Activated CD8-positive, alpha-beta memory T cell treated with anti-CD3 and anti-CD28 coated beads for 48 hours (primary cell): ENCODE data around the gene HRH3.

ENCODE experiments used
- DNase-seq, 3 experiments: peaks; one replicate each; pipeline ENCODE4 v3.0.0-alpha.2; 2020; ENCODE audit warnings: low read depth in 2 of 3, low spot score in 2 of 3

HRH3 gene

GRCh38 chr20:62216636-62217566, 3.2 kb downstream of the HRH3 start:
- no peak for DNase-seq

- DNase-seq: no peak
Measured at GRCh38 chr20:62215991-62216635, 4.0 kb downstream of the HRH3 start.

- no peak for DNase-seq
Measured at GRCh38 chr20:62215020-62215990, 4.8 kb downstream of the HRH3 start.

- DNase-seq: no peak
Measured at GRCh38 chr20:62214067-62214466, 6.0 kb downstream of the HRH3 start.

GRCh38 chr20:62212299-62212698, 7.8 kb downstream of the HRH3 start:
- DNase-seq: no peak

- DNase-seq: no peak
Measured at GRCh38 chr20:62211769-62212288, 8.2 kb downstream of the HRH3 start.

- DNase-seq: no peak
Measured at GRCh38 chr20:62211216-62211615, 8.9 kb downstream of the HRH3 start.

GRCh38 chr20:62210496-62210855, 9.6 kb downstream of the HRH3 start:
- DNase-seq: no peak

- no peak for DNase-seq
Measured at GRCh38 chr20:62209850-62210495, 10.1 kb downstream of the HRH3 start.

- DNase-seq: no peak
Measured at GRCh38 chr20:62208795-62209755, 11.0 kb downstream of the HRH3 start.

GRCh38 chr20:62208061-62208794, 11.8 kb downstream of the HRH3 start:
- no peak for DNase-seq

- DNase-seq: no peak
Measured at GRCh38 chr20:62206388-62206775, 13.7 kb downstream of the HRH3 start.

- no peak for DNase-seq
Measured at GRCh38 chr20:62205618-62206387, 14.3 kb downstream of the HRH3 start.

- DNase-seq: no peak
Measured at GRCh38 chr20:62203378-62204030, 16.6 kb downstream of the HRH3 start.

- no peak for DNase-seq
Measured at GRCh38 chr20:62202676-62203377, 17.3 kb downstream of the HRH3 start.

- no peak for DNase-seq
Measured at GRCh38 chr20:62202083-62202395, 18.0 kb downstream of the HRH3 start.
